Spleen (tissue), 7 donors: ENCODE results near the gene RGS6.

Experiments used
- POLR2A ChIP-seq, 3 donors: fragments of 450-650 bp; IDR thresholded peaks; one replicate each; pipeline ENCODE4 v1.5.1; 2017; ENCODE audit warnings: antibody characterized with exemption in 3 of 3, mild to moderate bottlenecking in 1 of 3
- POLR2AphosphoS5 ChIP-seq, 3 donors: sonication (generic); formaldehyde crosslinking; IDR thresholded peaks; one replicate each; pipeline ENCODE4 v1.5.1; 2017; ENCODE audit warnings: antibody characterized with exemption in 3 of 3
- TF ChIP-seq, protein P1 (sequence below), 11 experiments: fragments of 200-600 bp in 7 of 11; fragments of 450-650 bp in 4 of 11; sonication (generic) in 4 of 11; IDR thresholded peaks in 8 of 11; conservative IDR thresholded peaks in 3 of 11; 1 replicate in 7 of 11; 2 replicates in 4 of 11; pipeline versions ENCODE4 v1.4.0 to v1.8.0; 2016 to 2021; ENCODE audit warnings: antibody characterized with exemption in 11 of 11, inconsistent platforms in 4 of 11, mild to moderate bottlenecking in 1 of 11
- donor health status: DM: no; HTN: no; CAD: no; lungs with moderate emphysema.
- donor health status: DM: no; HTN: no; CAD: no.
- donor health status: DM: no; HTN: no; CAD: no.

DNA sequence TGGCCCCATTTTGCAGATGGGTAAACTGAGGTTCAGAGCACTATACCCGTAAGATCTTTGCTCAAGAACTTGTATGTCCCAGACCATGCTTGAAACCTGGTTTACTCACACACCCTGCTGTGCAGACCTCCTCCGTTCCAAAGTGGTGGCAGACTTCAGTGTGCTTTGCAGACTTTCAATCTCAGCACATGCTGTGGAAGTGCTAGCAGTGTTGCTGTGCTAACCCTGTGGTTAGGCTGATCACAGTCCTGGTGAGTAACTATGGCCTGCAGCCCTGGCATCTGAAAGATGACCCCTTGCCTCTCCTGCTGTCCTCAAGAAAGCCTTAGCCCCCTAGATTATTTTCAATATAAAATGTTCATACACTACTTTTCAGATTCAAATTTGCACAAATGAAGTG lies 511.0 kb downstream of the RGS6 start:
- TF ChIP-seq, protein P1, sequence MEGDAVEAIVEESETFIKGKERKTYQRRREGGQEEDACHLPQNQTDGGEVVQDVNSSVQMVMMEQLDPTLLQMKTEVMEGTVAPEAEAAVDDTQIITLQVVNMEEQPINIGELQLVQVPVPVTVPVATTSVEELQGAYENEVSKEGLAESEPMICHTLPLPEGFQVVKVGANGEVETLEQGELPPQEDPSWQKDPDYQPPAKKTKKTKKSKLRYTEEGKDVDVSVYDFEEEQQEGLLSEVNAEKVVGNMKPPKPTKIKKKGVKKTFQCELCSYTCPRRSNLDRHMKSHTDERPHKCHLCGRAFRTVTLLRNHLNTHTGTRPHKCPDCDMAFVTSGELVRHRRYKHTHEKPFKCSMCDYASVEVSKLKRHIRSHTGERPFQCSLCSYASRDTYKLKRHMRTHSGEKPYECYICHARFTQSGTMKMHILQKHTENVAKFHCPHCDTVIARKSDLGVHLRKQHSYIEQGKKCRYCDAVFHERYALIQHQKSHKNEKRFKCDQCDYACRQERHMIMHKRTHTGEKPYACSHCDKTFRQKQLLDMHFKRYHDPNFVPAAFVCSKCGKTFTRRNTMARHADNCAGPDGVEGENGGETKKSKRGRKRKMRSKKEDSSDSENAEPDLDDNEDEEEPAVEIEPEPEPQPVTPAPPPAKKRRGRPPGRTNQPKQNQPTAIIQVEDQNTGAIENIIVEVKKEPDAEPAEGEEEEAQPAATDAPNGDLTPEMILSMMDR (IDR thresholded peaks at IDR 0.05 in 8 of 11, conservative IDR thresholded peaks at IDR 0.05 in 3 of 11): no peak
- TF ChIP-seq POLR2AphosphoS5 (IDR thresholded peaks at IDR 0.05) (no peak), POLR2A (IDR thresholded peaks at IDR 0.05) (no peak)
